LNCAP (cell line): ENCODE data around the gene DLK1.

Experiments
- CTCF ChIP-seq: fragments of 450-650 bp; IDR thresholded peaks from 2 replicates; pipeline ENCODE4 v1.5.1; 2017; ENCODE audit warnings: mild to moderate bottlenecking

The DLK1 gene

GRCh38 chr14:100694579-100695422 lies 31.9 kb upstream of the DLK1 start:
- TF ChIP-seq CTCF: no peak

- TF ChIP-seq CTCF: no peak
Measured at GRCh38 chr14:100695423-100695738, 31.3 kb upstream of the DLK1 start.

GRCh38 chr14:100696008-100696407 lies 30.7 kb upstream of the DLK1 start:
- no peak for TF ChIP-seq CTCF

GRCh38 chr14:100696590-100696989 lies 30.1 kb upstream of the DLK1 start:
- TF ChIP-seq CTCF: no peak

- TF ChIP-seq CTCF: no peak
Measured at GRCh38 chr14:100698066-100698465, 28.6 kb upstream of the DLK1 start.

- TF ChIP-seq CTCF: no peak
Measured at GRCh38 chr14:100698666-100699448, 27.8 kb upstream of the DLK1 start.

GRCh38 chr14:100701314-100701713 lies 25.4 kb upstream of the DLK1 start:
- no peak for TF ChIP-seq CTCF
